Omental fat pad (tissue), 4 donors: ENCODE data around the gene GRM8. TPM values are rescaled to one million over a fixed set of nuclear protein-coding genes. Genes with fewer than 3 reads are reported as not detected.

Experiments
- ATAC-seq: fragments of 150-250 bp; one replicate; pipeline ENCODE4 v1.9.1; 2016; ENCODE audit warnings: mild to moderate bottlenecking, moderate library complexity; ENCODE audit not compliant: low FRiP score
- DNase-seq: peaks from one replicate; pipeline ENCODE4 v3.0.0-alpha.2; 2019; ENCODE audit warnings: low spot score
- total RNA-seq, 4 donors: library from RNA; depleted of rRNA; stranded (reverse); fragments of >200 nt; gene quantifications; one replicate each; pipeline ENCODE4 v1.1.0, GENCODE V29; 2016
- TF ChIP-seq, protein P1 (sequence below), 3 donors: fragments of 450-650 bp; IDR thresholded peaks; one replicate each; pipeline ENCODE4 v1.5.1; 2016 to 2017; ENCODE audit warnings: antibody characterized with exemption in 3 of 3, mild to moderate bottlenecking in 3 of 3, moderate library complexity in 2 of 3

GRM8 gene
- total RNA-seq, 4 donors from 2014 or later = not detected

DNA sequence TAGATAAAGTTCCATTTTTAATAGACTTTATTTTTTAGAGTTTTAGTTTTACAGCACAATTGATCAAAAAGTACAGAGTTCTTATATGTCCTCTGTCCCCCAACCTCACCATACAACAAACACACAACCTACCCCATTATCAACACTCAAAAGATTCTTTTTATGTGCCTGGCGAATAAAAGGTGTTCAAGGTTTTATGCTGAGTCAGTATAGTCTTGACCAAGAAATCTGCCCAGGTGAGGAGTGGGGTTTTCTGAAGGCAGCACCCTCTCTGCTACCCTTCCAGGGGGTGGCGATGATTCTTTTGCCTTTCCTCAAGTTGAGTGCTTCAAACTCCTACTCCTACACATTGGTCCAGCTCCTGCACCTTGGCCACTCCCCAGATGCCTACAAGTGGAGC lies 222.9 kb downstream of the GRM8 start:
- DNase-seq = no peak
- no peak for ATAC-seq
- TF ChIP-seq, protein P1, sequence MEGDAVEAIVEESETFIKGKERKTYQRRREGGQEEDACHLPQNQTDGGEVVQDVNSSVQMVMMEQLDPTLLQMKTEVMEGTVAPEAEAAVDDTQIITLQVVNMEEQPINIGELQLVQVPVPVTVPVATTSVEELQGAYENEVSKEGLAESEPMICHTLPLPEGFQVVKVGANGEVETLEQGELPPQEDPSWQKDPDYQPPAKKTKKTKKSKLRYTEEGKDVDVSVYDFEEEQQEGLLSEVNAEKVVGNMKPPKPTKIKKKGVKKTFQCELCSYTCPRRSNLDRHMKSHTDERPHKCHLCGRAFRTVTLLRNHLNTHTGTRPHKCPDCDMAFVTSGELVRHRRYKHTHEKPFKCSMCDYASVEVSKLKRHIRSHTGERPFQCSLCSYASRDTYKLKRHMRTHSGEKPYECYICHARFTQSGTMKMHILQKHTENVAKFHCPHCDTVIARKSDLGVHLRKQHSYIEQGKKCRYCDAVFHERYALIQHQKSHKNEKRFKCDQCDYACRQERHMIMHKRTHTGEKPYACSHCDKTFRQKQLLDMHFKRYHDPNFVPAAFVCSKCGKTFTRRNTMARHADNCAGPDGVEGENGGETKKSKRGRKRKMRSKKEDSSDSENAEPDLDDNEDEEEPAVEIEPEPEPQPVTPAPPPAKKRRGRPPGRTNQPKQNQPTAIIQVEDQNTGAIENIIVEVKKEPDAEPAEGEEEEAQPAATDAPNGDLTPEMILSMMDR (IDR thresholded peaks at IDR 0.05) = no peak

DNA sequence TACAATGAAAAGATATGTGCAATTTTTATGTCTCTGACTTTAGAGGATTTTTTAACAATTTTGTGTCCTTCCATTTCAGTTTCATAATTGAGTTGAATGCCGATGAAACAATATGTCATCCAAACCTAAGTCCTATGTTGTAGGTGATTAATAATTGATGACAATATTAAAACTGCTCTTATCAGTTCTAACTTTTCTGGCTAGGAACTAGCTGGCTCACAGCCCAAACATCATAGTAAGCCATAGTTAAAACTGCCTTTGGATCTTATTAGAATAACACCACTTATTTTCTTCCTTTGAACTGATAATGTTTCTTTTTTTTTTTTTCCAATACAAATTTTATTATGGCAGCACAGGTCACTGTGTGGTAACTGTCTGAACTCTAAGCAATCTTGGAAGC lies 230.9 kb downstream of the GRM8 start:
- no peak for ATAC-seq
- TF ChIP-seq, protein P1 (IDR thresholded peaks at IDR 0.05) = no peak
- no peak for DNase-seq

DNA sequence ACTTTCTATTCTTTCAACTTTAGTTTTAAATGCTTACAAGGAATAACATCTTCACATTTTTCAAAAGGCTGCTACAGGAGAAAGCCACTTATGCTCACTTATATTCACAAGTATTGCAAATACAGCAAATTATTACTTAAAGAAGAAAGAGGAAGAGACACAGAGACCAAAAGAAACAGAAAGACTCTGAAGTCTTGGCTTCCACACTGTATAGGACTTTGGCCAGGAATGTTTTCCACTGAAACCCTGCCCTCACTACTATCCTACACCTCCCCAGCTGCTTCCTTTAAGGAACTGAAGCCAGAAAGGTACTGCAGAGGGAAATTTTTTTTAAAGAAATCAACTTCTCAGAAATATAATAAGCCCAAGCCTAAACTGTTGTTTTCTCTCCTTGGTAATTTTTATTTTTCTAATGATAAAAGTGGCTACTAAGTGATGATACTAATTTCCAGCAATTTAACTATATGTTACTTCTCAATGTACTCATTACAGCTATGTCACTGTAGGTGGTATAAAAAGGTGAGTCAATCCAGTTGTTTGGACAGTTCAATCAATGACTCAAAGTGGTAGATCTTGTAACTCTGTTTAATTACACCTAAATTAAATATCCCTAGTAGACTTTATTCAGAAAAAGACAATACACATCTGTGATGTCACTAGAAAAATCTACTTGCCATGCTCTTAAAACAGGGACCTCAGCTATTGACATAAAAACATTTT lies 231.6 kb downstream of the GRM8 start:
- TF ChIP-seq, protein P1 (IDR thresholded peaks at IDR 0.05) = no peak
- DNase-seq (no peak), ATAC-seq (no peak)

DNA sequence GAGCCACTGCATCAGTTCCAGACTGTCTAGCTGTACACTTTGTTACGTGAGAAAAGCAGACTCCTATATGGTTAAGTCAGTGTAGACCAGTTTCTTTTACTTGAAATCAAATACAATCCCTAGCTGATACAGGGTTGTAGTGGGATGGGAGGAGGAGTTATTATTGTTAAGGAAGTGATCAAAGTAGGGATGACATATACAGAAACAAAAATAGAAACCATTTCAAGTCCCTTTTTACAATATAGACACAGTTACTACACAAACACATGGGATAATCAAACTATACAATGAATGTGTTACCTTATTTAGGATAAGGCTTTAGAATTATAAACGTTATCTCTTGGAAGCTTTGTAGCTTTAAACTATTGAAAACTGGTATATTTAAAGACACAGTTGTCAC lies 233.9 kb downstream of the GRM8 start:
- ATAC-seq = no peak
- TF ChIP-seq, protein P1 (IDR thresholded peaks at IDR 0.05) = no peak
- no peak for DNase-seq

DNA sequence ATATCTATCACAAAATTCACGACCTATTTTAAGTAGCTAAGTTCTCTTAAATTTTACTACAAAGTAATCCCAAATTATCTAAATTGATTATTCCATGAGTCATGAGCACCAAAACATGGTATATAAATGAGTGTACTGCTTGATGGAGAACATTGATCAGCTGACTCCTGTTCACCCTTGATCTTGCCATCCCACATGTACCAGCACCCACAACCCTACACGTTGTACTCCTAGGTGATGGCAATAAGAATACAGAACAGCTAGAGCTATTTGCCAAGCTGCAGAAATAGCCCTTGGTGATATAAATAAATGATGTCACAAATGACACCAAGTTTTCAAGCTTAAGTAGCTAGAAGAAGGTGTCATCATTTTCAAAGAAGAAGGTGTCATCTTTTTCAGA lies 235.5 kb downstream of the GRM8 start:
- ATAC-seq (no peak), DNase-seq (no peak)
- TF ChIP-seq, protein P1 (IDR thresholded peaks at IDR 0.05) = no peak

DNA sequence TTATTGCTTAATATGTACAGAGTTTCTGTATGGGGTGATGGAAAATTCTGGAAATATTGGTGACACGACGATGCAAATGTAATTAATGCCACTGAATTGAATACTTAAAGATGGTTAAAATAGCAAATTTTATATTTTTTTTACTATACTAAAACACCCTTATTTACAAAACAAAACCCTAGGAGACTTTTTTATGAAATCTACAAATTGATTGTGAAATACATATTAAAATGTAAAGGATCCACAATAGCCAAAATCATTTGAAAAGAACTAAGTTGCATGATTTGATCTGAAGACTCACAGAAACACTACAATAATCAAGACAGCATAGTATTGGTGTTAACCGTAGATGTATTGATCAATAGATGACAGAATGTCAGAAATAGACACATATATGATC lies 252.0 kb downstream of the GRM8 start:
- DNase-seq (no peak), ATAC-seq (no peak)
- TF ChIP-seq, protein P1 (IDR thresholded peaks at IDR 0.05) = no peak

DNA sequence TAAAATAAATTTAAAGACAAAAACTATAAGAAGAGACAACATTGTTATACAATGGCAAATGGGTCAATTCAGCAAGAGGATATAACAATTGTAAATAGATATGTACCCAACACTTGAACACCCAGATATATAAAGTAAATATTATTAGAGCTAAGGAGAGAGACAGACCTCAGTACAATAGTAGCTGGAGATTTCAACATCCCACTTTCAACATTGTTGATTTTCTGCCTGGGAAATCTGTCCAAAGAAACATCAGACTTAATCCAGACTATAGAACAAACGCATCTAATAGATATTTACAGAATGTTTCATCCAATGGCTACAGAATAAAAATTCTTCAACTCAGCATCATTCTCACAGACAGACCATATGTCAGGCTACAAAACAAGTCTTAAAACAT lies 256.1 kb downstream of the GRM8 start:
- ATAC-seq (no peak), DNase-seq (no peak)
- TF ChIP-seq, protein P1 (IDR thresholded peaks at IDR 0.05) = no peak
